WERI-Rb-1 (cell line): ENCODE measurements around the gene C2CD2.

Source experiments
- DNase-seq: peaks from one replicate; pipeline ENCODE4 v3.0.0-alpha.2; 2020
- H3K27ac ChIP-seq: fragments of 250-450 bp; sonication (Bioruptor Pico); 2 replicates; pipeline ENCODE4 v1.5.1; 2020; ENCODE audit warnings: mild to moderate bottlenecking, moderate library complexity
- H3K27me3 ChIP-seq: fragments of 250-450 bp; sonication (Bioruptor Pico); 2 replicates; pipeline ENCODE4 v1.5.1; 2021; ENCODE audit warnings: mild to moderate bottlenecking, low read depth, moderate library complexity; ENCODE audit not compliant: insufficient read depth, severe bottlenecking
- H3K36me3 ChIP-seq: fragments of 250-450 bp; sonication (Bioruptor Pico); 2 replicates; pipeline ENCODE4 v1.5.1; 2020; ENCODE audit warnings: mild to moderate bottlenecking, moderate library complexity
- H3K4me3 ChIP-seq: 2 replicates; pipeline ENCODE4 v1.5.1; 2011; ENCODE audit warnings: low read depth, mild to moderate bottlenecking, control low read depth, low read length
- H3K9me3 ChIP-seq: fragments of 250-450 bp; sonication (Bioruptor Pico); 2 replicates; pipeline ENCODE4 v1.5.1; 2021; ENCODE audit warnings: mild to moderate bottlenecking, moderate library complexity; ENCODE audit not compliant: severe bottlenecking
- TF ChIP-seq, protein P1 (sequence below): IDR thresholded peaks from 2 replicates; pipeline ENCODE4 v1.5.1; 2011; ENCODE audit warnings: low read depth, mild to moderate bottlenecking, control low read depth, inconsistent platforms, low read length

The C2CD2 gene

GRCh38 chr21:41925767-41926116 lies 28.1 kb downstream of the C2CD2 start:
- TF ChIP-seq, protein P1, sequence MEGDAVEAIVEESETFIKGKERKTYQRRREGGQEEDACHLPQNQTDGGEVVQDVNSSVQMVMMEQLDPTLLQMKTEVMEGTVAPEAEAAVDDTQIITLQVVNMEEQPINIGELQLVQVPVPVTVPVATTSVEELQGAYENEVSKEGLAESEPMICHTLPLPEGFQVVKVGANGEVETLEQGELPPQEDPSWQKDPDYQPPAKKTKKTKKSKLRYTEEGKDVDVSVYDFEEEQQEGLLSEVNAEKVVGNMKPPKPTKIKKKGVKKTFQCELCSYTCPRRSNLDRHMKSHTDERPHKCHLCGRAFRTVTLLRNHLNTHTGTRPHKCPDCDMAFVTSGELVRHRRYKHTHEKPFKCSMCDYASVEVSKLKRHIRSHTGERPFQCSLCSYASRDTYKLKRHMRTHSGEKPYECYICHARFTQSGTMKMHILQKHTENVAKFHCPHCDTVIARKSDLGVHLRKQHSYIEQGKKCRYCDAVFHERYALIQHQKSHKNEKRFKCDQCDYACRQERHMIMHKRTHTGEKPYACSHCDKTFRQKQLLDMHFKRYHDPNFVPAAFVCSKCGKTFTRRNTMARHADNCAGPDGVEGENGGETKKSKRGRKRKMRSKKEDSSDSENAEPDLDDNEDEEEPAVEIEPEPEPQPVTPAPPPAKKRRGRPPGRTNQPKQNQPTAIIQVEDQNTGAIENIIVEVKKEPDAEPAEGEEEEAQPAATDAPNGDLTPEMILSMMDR: no peak
- Histone ChIP-seq H3K9me3 (no peaks in the 10 kb centered on the region), H3K27me3 (no peaks in the 10 kb centered on the region), H3K36me3 (peaks cover 11% of the 10 kb centered on the region), H3K4me3 (no peak overlapping the region), H3K27ac (peak overlapping the region; percentile 4)
- DNase-seq: no peak

DNA sequence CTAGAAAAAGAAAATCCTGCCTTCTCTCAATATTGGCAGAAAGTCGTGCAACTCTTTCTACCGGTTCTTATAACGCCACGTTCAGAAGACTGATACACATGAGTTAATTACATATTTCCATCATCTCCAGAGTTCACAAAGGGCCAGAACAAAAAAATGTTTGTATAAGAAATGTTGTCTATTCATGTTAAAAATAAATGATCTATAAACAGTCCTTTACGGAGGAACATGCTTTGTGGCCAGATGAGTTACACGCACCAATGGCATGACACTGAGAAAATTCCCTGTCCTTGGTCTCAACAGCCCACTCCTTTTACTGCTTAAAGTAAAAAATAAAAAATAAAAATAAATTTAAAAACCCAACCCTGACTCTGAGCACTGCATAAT lies 29.5 kb downstream of the C2CD2 start:
- no peaks in the 10 kb centered on the region for H3K27me3 ChIP-seq
- H3K36me3 ChIP-seq: peaks cover 11% of the 10 kb centered on the region
- H3K27ac ChIP-seq: no peak overlapping the region
- H3K4me3 ChIP-seq: no peak overlapping the region
- DNase-seq: no peak
- TF ChIP-seq, protein P1: no peak
- no peaks in the 10 kb centered on the region for H3K9me3 ChIP-seq

- DNase-seq: no peak
- TF ChIP-seq, protein P1: no peak
- Histone ChIP-seq H3K4me3 (no peak overlapping the region), H3K27me3 (no peaks in the 10 kb centered on the region), H3K9me3 (no peaks in the 10 kb centered on the region), H3K27ac (no peak overlapping the region), H3K36me3 (peaks cover 16% of the 10 kb centered on the region)
Measured at GRCh38 chr21:41923631-41924367, 30.0 kb downstream of the C2CD2 start.

GRCh38 chr21:41923186-41923585 lies 30.6 kb downstream of the C2CD2 start:
- Histone ChIP-seq H3K9me3 (no peaks in the 10 kb centered on the region), H3K27me3 (no peaks in the 10 kb centered on the region), H3K4me3 (no peak overlapping the region), H3K27ac (no peak overlapping the region), H3K36me3 (peaks cover 19% of the 10 kb centered on the region)
- TF ChIP-seq, protein P1: no peak
- no peak for DNase-seq

DNA sequence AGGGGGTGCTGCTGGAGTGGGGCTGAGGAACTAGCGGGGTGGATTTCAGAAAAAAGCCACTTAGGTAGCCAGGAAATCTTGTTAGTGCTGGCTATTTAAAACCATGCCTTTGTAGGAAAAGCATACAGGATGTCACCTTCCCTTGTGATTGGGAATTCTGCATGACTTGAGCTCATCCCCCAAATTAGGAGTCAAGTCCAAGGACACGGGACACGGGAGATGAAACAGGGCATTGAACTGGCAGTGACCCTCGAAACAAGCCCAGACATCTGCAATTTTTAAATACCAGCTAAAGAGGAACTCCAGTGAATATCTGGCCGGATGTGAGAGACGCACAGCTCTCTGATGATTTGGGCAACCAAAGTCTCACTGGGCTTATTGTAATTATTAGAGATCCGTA lies 32.8 kb downstream of the C2CD2 start:
- no peak for DNase-seq
- H3K27ac ChIP-seq: no peak overlapping the region
- TF ChIP-seq, protein P1: no peak

GRCh38 chr21:41920476-41920875 lies 33.3 kb downstream of the C2CD2 start:
- Histone ChIP-seq H3K9me3 (no peaks in the 10 kb centered on the region), H3K36me3 (peaks cover 36% of the 10 kb centered on the region), H3K27me3 (no peaks in the 10 kb centered on the region), H3K4me3 (no peak overlapping the region), H3K27ac (no peak overlapping the region)
- TF ChIP-seq, protein P1: no peak
- DNase-seq: no peak

More for the DNA sequence above, 32.8 kb downstream of the C2CD2 start:
- H3K4me3 ChIP-seq: no peak overlapping the region
- no peaks in the 10 kb centered on the region for H3K9me3 ChIP-seq
- no peaks in the 10 kb centered on the region for H3K27me3 ChIP-seq
- peaks cover 32% of the 10 kb centered on the region for H3K36me3 ChIP-seq
